Neuronal stem cell (in vitro differentiated cells): ENCODE data around the gene MCTP1.

Experiments used
- DNase-seq: peaks from one replicate; pipeline ENCODE4 v3.0.0-alpha.2; 2013; ENCODE audit warnings: low spot score
- H2AFZ ChIP-seq: one replicate; pipeline ENCODE4 v1.6.1; 2013; ENCODE audit warnings: mild to moderate bottlenecking, low read length, inconsistent platforms
- H2AK5ac ChIP-seq: 2 replicates; pipeline ENCODE4 v1.6.1; 2013; ENCODE audit warnings: low read depth, mild to moderate bottlenecking, inconsistent platforms, low read length, moderate library complexity, mixed read lengths
- H2BK120ac ChIP-seq: 2 replicates; pipeline ENCODE4 v1.6.1; 2013; ENCODE audit warnings: low read depth, mild to moderate bottlenecking, inconsistent platforms, low read length, moderate library complexity, mixed read lengths
- H2BK12ac ChIP-seq: one replicate; pipeline ENCODE4 v1.6.1; 2013; ENCODE audit warnings: low read length, inconsistent platforms
- H2BK15ac ChIP-seq: 2 replicates; pipeline ENCODE4 v1.6.1; 2013; ENCODE audit warnings: mild to moderate bottlenecking, low read length, inconsistent platforms, mixed read lengths
- H2BK5ac ChIP-seq: one replicate; pipeline ENCODE4 v1.6.1; 2013; ENCODE audit warnings: inconsistent platforms, mild to moderate bottlenecking, low read length, moderate library complexity
- H3K14ac ChIP-seq: one replicate; pipeline ENCODE4 v1.6.1; 2013; ENCODE audit warnings: low read length, inconsistent platforms
- H3K18ac ChIP-seq: 2 replicates; pipeline ENCODE4 v1.6.1; 2013; ENCODE audit warnings: low read length, inconsistent platforms
- H3K23ac ChIP-seq: 2 replicates; pipeline ENCODE4 v1.6.1; 2013; ENCODE audit warnings: low read depth, mild to moderate bottlenecking, mixed read lengths, low read length, inconsistent platforms; ENCODE audit not compliant: poor library complexity
- H3K27ac ChIP-seq: replicated peaks from 3 replicates; pipeline ENCODE4 v1.5.1; 2013; ENCODE audit warnings: low read length, inconsistent platforms
- H3K27me3 ChIP-seq, 3 experiments: 2 replicates each; pipeline ENCODE4 v1.6.1; 2013; ENCODE audit warnings: low read length in 3 of 3, mild to moderate bottlenecking in 2 of 3, inconsistent platforms in 1 of 3, low read depth in 1 of 3, mixed read lengths in 1 of 3, moderate library complexity in 1 of 3; ENCODE audit not compliant: control insufficient read depth in 3 of 3, insufficient read depth in 3 of 3
- H3K36me3 ChIP-seq, 2 donors: replicated peaks in 1 of 2; 2 replicates each; pipeline ENCODE4 v1.6.1; 2013; ENCODE audit warnings: low read length in 2 of 2; ENCODE audit not compliant: control insufficient read depth in 2 of 2, insufficient read depth in 2 of 2
- H3K4ac ChIP-seq: 2 replicates; pipeline ENCODE4 v1.6.1; 2013; ENCODE audit warnings: inconsistent platforms, mild to moderate bottlenecking, low read length, moderate library complexity
- H3K4me1 ChIP-seq, 2 donors: 1 replicate in 1 of 2; 2 replicates in 1 of 2; pipeline ENCODE4 v1.6.1; 2013; ENCODE audit warnings: low read length in 2 of 2, low read depth in 1 of 2; ENCODE audit not compliant: control insufficient read depth in 2 of 2, insufficient read depth in 1 of 2
- H3K4me2 ChIP-seq: one replicate; pipeline ENCODE4 v1.6.1; 2013; ENCODE audit warnings: mild to moderate bottlenecking, low read length, inconsistent platforms; ENCODE audit not compliant: insufficient read depth, poor library complexity, severe bottlenecking
- H3K4me3 ChIP-seq, 2 donors: 2 replicates each; pipeline ENCODE4 v1.5.1; 2013; ENCODE audit warnings: low read length in 2 of 2, mild to moderate bottlenecking in 2 of 2, inconsistent platforms in 1 of 2, moderate library complexity in 1 of 2
- H3K79me1 ChIP-seq: one replicate; pipeline ENCODE4 v1.6.1; 2013; ENCODE audit warnings: low read depth, mild to moderate bottlenecking, inconsistent platforms, low read length, moderate library complexity
- H3K9ac ChIP-seq: one replicate; pipeline ENCODE4 v1.6.1; 2013; ENCODE audit warnings: mild to moderate bottlenecking, low read depth, low read length, inconsistent platforms; ENCODE audit not compliant: poor library complexity
- H3K9me3 ChIP-seq, 2 donors: replicated peaks in 1 of 2; 2 replicates each; pipeline versions ENCODE3 to v1.6.1; 2013; ENCODE audit warnings: low read length in 2 of 2, mild to moderate bottlenecking in 2 of 2, inconsistent platforms in 1 of 2, low read depth in 1 of 2, mixed read lengths in 1 of 2, moderate library complexity in 1 of 2; ENCODE audit not compliant: control insufficient read depth in 2 of 2, insufficient read depth in 1 of 2
- H4K8ac ChIP-seq: one replicate; pipeline ENCODE4 v1.6.1; 2013; ENCODE audit warnings: low read depth, mild to moderate bottlenecking, inconsistent platforms, low read length, moderate library complexity
- H4K91ac ChIP-seq: one replicate; pipeline ENCODE4 v1.6.1; 2013; ENCODE audit warnings: low read length, low read depth, mild to moderate bottlenecking, inconsistent platforms; ENCODE audit not compliant: poor library complexity
- WGBS, 2 donors: extraction: QIAGEN DNeasy Blood & Tissue Kit; methylation state at CpG; one replicate each; pipeline ENCODE4 v1.1.7; 2013; ENCODE audit warnings: missing lambda C conversion rate in 2 of 2, mixed read lengths in 1 of 2; ENCODE audit not compliant: insufficient read length in 2 of 2, insufficient replicate concordance in 1 of 2; ENCODE audit errors: extremely low coverage in 2 of 2; 5-methylcytosine and 5-hydroxymethylcytosine counted together

The MCTP1 gene

GRCh38 chr5:94916619-94917018, 368.3 kb downstream of the MCTP1 start:
- Histone ChIP-seq H4K8ac (no peak overlapping the region), H2BK120ac (no peak overlapping the region), H2BK12ac (no peak overlapping the region), H3K36me3 (no peaks in the 10 kb centered on the region), H4K91ac (no peak overlapping the region), H2AFZ (no peak overlapping the region), H3K23ac (no peak overlapping the region), H2BK15ac (no peak overlapping the region), H3K4me2 (no peak overlapping the region), H2BK5ac (no peak overlapping the region), H2AK5ac (no peak overlapping the region), H3K4ac (no peak overlapping the region), H3K18ac (no peak overlapping the region), H3K4me1 (no peaks in the 10 kb centered on the region), H3K9ac (no peak overlapping the region), H3K14ac (no peak overlapping the region), H3K79me1 (no peaks in the 10 kb centered on the region), H3K4me3 (no peak overlapping the region), H3K27me3 (no peaks in the 10 kb centered on the region), H3K27ac (no peak overlapping the region), H3K9me3 (no peaks in the 10 kb centered on the region)
- no CpG with 5 or more reads among the region's 2 CpGs for WGBS, 2 donors
- DNase-seq: no peak

DNA sequence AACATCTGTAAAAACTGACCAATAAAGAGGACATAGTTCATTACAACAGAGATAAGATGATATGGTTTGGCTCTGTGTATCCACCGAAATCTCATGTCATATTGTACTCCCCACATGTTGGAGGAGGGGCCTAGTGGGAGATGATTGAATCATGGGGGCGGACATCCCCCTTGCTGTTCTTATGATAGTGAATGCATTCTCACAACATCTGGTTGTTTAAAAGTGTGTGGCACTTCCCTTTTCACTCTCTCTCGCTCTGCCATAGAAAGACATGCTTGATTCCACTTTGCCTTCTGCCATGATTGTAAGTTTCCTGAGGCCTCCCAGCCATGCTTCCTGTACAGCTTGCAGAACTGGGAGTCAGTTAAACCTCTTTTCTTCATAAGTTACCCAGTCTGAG, 373.6 kb downstream of the MCTP1 start:
- Histone ChIP-seq H3K36me3 (no peaks in the 10 kb centered on the region), H3K79me1 (no peaks in the 10 kb centered on the region), H3K4me2 (no peak overlapping the region), H2AK5ac (no peak overlapping the region), H3K27ac (no peak overlapping the region), H2BK12ac (no peak overlapping the region), H4K8ac (no peak overlapping the region), H2BK15ac (no peak overlapping the region), H3K4ac (no peak overlapping the region), H3K23ac (no peak overlapping the region), H2BK120ac (no peak overlapping the region), H3K14ac (no peak overlapping the region), H3K4me1 (no peaks in the 10 kb centered on the region), H3K27me3 (no peaks in the 10 kb centered on the region), H2BK5ac (no peak overlapping the region), H3K9ac (no peak overlapping the region), H4K91ac (no peak overlapping the region), H3K9me3 (no peaks in the 10 kb centered on the region), H2AFZ (no peak overlapping the region), H3K18ac (no peak overlapping the region), H3K4me3 (no peak overlapping the region)
- no peak for DNase-seq
- WGBS, 2 donors: no CpG with 5 or more reads among the region's 3 CpGs

DNA sequence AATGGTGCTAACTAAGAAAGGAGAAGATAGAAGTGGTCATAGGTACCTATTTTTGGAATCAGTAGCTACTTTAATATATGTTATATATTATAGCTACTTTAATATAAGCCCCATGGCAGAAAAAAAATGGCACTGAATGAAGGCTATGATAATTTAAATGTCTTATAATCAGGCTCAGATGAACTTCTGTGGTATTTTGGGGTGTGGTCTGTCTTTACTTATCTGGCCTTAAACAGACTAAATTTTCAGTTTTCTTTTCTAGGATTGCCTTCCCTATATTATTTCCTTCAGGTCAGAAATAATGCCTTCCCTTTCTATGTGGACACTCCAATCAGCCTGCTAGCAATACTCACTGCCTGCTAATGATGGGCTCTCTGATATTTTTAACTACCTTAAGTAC, 374.2 kb downstream of the MCTP1 start:
- Histone ChIP-seq H3K27ac (no peak overlapping the region), H3K79me1 (no peaks in the 10 kb centered on the region), H2BK12ac (no peak overlapping the region), H3K14ac (no peak overlapping the region), H3K4ac (no peak overlapping the region), H3K18ac (no peak overlapping the region), H2AK5ac (no peak overlapping the region), H3K36me3 (no peaks in the 10 kb centered on the region), H3K23ac (no peak overlapping the region), H3K4me2 (no peak overlapping the region), H3K4me3 (no peak overlapping the region), H2BK5ac (no peak overlapping the region), H4K91ac (no peak overlapping the region), H3K9me3 (no peaks in the 10 kb centered on the region), H3K27me3 (no peaks in the 10 kb centered on the region), H4K8ac (no peak overlapping the region), H3K4me1 (no peaks in the 10 kb centered on the region), H2AFZ (no peak overlapping the region), H3K9ac (no peak overlapping the region), H2BK120ac (no peak overlapping the region), H2BK15ac (no peak overlapping the region)
- DNase-seq: no peak

DNA sequence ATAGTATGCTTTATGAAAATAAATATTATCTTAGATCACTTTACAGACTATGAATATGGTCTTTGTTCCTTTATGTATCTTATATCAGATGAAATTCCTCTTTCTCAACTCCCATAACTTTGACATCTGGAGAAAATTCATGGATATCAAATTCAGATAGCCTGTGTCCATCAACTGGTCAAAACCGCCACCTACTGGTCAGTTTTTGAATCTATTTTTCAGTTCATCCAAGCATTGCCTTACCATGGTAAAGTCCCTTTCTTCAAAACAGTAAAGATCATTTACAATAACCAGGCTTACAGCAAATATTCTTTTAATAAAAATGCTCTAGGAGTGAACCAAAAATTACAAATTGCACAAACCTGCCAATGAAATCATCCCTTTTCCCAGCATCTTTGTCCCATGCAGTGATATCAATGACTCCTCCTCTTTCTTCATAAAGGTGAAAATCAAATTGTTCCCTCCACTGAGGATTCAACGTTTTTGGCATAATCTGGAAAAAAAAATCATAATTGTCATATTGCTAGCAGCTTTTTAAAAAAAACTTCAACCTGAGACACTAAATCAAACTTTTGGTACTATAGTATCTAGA, 375.9 kb downstream of the MCTP1 start:
- no peak overlapping the region for H3K14ac ChIP-seq
- no peak overlapping the region for H2BK5ac ChIP-seq
- no peak overlapping the region for H3K23ac ChIP-seq
- H3K4me2 ChIP-seq: no peak overlapping the region
- no peak overlapping the region for H2AK5ac ChIP-seq
- no peak overlapping the region for H3K4me3 ChIP-seq
- H2BK120ac ChIP-seq: no peak overlapping the region
- no peak overlapping the region for H3K9ac ChIP-seq
- no peaks in the 10 kb centered on the region for H3K9me3 ChIP-seq
- no peak overlapping the region for H2BK12ac ChIP-seq
- no peak overlapping the region for H4K8ac ChIP-seq
- H3K36me3 ChIP-seq: no peaks in the 10 kb centered on the region
- no peak overlapping the region for H2BK15ac ChIP-seq
- H4K91ac ChIP-seq: no peak overlapping the region
- DNase-seq: peak; percentile 24
- no peak overlapping the region for H3K18ac ChIP-seq
- H3K79me1 ChIP-seq: no peaks in the 10 kb centered on the region
- no peak overlapping the region for H3K4ac ChIP-seq
- no peak overlapping the region for H3K27ac ChIP-seq
- no peaks in the 10 kb centered on the region for H3K27me3 ChIP-seq
- no peaks in the 10 kb centered on the region for H3K4me1 ChIP-seq
- WGBS, 2 donors: no CpG with 5 or more reads among the region's 2 CpGs
- no peak overlapping the region for H2AFZ ChIP-seq
